Inferior parietal cortex (tissue), 1 donor: ENCODE measurements around the gene TTYH2.
"Not testable (repeated sequence)": the region's sequence is repeated elsewhere in the genome, so short reads cannot be mapped to it uniquely, and the experiment has no call there.

Source experiments
- DNase-seq: peaks from one replicate; pipeline ENCODE4 v3.0.0-alpha.2; 2016; ENCODE audit errors: extremely low spot score

TTYH2 gene

GRCh38 chr17:74259667-74260524 lies 46.5 kb downstream of the TTYH2 start:
- no peak for DNase-seq

- DNase-seq, result no peak
These were observed 47.1 kb downstream of the TTYH2 start for GRCh38 chr17:74260525-74260850.

GRCh38 chr17:74262601-74263000 lies 49.2 kb downstream of the TTYH2 start:
- no peak for DNase-seq

DNA sequence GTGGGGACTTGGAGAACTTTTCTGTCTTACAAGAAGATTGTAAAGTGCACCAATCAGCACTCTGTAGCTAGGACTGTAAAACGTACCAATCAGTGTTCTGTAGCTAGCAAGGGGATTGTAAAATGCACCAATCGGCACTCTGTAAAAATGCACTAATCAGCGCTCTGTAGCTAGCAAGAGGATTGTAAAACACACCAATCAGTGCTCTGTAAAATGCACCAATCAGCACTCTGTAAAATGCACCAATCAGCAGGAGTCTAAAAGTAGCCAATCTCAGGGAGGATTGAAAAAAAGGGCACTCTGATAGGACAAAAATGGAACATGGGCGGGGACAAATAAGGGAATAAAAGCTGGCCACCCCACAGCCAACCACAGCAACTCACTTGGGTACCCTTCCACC lies 53.7 kb downstream of the TTYH2 start:
- DNase-seq, result not testable (repeated sequence)

- no peak for DNase-seq
These were observed 54.2 kb downstream of the TTYH2 start for GRCh38 chr17:74267579-74267978.

- DNase-seq, result no peak
These were observed 54.7 kb downstream of the TTYH2 start for GRCh38 chr17:74267987-74268499.

DNA sequence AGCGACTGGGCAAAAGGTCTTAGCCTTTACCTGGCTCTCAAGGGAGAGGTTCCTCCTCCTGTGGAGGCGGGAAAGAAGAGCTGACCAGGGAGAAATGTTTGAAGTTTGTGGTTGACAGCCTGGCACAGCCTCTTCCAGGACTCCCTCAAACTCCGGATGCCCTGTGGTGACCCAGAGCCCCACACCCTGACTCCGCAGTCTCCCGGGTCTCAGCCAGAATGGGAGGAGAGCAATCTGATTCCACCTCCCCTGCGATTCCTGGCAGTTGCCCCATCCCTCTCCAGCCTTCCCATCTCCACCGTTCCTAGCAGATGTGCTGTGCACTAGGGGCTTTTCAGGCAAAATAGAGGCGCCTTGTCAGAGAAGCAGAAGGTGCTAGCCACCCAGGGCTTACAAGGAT lies 55.2 kb downstream of the TTYH2 start:
- DNase-seq, result no peak

DNA sequence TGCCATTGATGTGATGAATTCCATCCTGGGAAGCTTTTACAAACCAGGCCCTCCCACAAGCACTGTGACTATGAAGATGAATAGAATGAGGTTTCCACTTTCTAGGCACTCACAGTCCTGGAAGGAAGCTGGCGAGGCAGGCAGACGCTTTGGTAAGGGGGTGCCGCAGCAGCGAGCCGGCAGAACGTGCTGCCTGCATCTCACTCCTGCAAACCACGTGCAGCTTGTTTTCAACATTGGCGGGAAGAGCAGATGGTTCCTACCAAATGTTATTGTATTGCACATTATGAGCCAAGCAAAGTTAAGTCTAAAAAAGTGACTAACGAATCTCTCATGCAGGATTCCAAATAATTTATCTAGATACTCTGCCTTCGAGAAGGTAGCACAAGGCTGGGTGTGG lies 57.0 kb downstream of the TTYH2 start:
- no peak for DNase-seq

DNA sequence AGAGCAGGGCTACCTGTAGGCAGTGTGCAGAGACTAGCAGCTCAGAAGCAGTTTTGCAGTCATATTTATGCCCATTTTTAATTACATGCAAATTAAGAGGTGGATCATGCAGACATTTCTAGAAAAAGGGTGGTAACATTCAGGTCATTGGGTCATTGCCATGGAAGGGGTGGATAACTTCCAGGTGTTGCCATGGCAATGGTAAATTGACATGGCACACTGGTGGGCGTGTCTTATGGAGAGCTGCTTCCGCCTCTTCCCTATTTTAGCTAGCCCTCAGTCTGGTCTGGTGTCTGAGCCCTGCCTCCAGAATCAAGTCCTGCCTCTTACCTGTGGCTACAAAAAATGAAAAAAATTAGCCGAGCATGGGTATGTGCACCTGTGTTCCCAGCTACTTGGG lies 57.9 kb downstream of the TTYH2 start:
- no peak for DNase-seq

DNA sequence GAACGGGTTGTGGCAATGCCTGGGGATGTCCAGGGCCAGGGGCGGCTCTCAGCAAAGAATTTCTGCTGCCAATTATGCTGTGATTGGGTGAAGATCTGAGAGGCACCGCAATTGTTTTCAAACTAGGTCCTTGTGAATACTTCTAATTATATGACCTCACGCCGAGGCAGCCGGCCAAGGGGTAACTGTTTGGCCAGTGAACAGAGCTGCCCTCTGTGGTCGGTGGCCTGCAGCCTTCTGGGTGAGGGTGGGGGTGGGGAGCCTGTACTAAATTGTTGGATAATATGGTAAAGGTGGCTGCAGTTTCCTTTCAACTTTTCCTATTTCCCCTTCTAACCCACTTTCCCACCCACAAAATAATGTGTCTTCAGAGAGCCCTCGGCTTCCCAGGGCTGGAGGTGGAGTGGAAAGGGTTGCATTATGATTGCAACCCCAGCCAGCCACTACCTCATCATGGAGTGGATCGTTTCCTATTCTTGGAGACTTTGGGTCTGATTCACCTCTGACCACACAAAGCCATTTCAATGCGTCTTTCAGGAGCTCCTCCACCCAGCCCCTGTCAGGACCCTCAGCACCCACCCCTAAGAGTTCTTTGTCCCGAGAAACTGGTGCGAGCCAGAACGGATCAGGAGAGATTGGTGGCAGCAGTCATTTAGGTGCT lies 58.7 kb downstream of the TTYH2 start:
- DNase-seq, result peak; percentile 77

DNA sequence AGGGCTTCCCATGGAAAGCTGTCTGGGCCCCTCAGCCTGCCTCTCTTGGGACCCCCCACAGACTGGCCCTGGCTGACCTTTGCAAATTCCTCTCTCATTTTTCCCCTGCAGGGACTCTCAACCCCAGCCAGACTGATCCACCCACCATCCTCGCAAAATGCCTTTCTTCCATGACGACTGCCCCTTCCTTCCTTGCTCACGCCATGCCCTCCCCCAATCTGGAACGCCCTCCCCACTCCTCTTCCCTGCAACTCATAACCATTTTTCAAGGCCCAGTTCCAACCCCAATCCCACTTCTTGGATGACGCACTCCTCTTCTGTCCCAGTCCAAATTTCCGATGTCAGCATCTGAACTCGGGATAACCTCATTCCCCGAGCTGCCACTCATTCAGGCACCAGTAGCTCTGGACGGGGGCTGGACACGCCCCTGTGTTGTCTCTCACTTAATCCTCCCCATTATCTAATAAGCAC lies 59.4 kb downstream of the TTYH2 start:
- DNase-seq, result no peak

DNA sequence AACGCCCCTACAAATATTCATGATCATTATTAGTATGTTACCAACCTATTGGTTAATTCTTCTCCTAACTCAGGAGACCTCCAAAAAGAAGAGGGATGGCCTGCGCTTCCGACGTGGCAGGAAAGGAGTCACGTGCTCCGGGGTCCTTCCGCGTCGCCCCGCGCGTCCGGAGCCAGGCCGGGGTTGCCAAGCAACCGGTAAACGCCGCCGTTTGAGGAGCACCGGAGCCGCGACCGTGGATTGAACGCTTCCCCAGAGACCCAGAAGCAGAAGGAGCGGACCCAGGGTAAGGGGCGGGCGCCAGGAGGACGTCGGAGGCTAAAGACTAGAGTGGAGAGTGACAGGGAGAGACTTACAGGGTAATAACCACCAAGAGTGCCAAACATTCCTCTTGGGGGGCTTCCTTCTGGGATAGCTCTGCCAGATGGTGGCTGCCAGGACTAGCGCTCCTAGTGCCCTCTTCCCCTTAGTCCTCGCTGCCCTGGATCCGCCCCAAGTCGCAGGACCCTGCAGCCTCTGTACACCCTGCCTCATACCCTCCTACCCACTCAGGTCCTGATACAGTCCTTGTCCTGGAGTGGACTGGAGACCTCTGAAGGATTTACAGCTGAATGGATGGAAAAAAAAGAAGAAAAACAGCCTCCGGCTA lies 60.8 kb downstream of the TTYH2 start, which contains the start of gene DNAI2:
DNAI2 (plus strand) TSS at position 175 of the 649 bp plus-strand sequence. CDS start 7,584 bp downstream, outside the sequence.
- DNase-seq, result no peak

DNA sequence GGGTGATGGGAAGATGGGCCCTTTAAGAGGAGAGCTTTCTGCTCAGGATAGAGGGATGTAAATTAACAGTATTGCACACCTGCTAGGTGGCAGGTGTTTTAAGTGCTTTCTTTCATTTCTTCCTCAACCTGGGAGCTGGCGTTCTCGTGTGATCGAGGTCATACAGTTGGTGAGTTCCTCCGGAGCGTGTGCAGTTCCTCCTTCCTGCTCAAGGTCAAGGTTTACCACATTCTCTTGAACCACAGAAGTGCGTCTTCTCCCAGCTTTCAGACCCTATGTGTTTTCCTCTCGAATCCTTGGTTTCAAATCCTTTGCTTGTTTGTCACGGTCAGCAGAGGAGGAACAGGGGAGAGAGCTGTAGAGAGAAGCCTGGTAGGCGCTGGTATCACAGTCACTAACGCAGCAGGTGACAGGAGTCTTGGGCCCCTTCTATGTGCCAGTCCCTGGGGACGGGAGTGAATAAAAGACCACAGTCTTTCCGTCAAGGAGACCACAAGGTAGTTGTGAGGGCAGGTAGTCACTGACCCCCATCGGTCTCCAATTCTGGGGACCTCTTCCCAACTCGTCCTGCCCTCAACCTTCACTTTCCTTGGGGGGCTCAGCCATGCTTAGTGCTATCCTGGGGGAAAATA lies 61.5 kb downstream of the TTYH2 start:
- DNase-seq, result no peak

DNA sequence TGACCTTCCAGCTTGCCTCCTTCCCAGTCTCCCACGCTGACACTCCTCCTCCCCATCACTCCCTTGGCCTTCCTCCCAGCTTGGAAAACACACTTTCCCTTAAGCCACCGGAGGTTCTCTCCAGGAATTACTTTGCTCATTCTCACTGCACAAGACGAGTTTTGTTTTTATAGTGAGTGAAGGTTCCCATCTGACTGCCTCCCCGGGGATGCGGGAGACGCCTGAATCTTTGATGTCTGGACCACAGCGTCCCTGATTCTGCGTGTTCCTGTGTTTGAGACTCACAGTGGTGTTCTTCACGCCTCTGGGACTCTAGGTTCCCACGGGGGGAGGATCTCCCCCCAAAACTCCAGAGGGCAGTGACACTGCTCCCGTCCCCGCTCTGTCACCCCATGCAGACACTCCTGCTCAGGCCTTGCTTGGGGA lies 62.7 kb downstream of the TTYH2 start:
- peak; percentile 53 for DNase-seq

- peak; percentile 55 for DNase-seq
These were observed 63.2 kb downstream of the TTYH2 start for GRCh38 chr17:74276541-74277009.

DNA sequence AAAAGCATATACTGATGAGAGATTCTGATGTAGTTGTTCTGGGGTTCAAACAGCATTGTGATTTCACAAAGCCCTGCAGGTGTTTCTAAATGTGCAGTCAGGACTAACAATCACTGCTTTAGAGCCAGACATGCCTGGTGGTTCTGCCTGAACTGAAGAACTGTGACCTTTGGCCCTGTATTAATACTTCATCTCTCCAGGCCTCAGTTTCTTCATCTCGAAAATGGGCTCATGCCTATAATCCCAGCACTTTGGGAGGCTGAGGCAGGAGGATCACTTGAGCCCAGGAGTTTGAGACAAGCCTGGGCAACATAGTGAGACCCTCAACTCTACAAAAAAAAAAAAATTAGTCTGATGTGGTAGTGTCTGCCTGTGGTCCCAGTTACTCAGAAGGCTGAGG lies 64.6 kb downstream of the TTYH2 start:
- DNase-seq, result no peak

GRCh38 chr17:74279617-74280016 lies 66.2 kb downstream of the TTYH2 start:
- not testable (repeated sequence) for DNase-seq

DNA sequence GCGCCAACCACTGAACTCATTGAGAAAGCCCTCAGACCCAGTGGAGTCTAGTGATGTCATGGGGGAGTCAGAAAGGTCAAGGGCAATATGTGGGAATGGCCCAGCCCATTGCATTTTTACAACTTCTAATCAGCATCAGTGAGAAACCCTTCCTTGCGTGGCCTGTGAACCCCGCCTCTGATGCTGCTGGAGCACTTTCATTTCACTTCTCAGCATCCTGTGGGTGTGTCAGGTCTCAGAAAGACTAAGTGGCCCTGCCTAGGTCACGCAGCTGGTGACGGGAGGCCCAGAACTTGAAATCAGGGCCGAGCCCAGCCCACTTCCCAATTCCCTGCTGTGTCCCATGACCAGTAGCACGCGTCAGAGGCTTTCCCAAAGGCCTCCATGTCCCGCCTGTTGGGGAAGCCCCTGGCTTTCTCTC lies 66.7 kb downstream of the TTYH2 start:
- DNase-seq, result no peak

DNA sequence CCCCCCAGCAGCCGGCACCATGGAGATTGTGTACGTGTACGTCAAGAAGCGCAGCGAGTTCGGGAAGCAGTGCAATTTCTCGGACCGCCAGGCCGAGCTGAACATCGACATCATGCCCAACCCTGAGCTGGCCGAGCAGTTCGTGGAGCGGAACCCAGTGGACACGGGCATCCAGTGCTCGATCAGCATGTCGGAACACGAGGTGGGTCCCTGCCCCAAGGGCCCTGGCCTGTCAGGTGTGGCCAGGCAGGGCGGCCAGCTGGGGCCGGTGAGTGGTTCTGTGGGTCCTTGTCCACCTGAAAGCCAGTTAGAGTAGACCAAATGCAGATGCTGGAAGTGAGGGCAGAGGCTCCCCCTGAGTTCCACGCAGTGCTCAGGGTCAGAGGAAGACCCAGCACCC lies 68.4 kb downstream of the TTYH2 start:
- DNase-seq, result no peak

- DNase-seq, result not testable (repeated sequence)
These were observed 68.9 kb downstream of the TTYH2 start for GRCh38 chr17:74282274-74282586.

DNA sequence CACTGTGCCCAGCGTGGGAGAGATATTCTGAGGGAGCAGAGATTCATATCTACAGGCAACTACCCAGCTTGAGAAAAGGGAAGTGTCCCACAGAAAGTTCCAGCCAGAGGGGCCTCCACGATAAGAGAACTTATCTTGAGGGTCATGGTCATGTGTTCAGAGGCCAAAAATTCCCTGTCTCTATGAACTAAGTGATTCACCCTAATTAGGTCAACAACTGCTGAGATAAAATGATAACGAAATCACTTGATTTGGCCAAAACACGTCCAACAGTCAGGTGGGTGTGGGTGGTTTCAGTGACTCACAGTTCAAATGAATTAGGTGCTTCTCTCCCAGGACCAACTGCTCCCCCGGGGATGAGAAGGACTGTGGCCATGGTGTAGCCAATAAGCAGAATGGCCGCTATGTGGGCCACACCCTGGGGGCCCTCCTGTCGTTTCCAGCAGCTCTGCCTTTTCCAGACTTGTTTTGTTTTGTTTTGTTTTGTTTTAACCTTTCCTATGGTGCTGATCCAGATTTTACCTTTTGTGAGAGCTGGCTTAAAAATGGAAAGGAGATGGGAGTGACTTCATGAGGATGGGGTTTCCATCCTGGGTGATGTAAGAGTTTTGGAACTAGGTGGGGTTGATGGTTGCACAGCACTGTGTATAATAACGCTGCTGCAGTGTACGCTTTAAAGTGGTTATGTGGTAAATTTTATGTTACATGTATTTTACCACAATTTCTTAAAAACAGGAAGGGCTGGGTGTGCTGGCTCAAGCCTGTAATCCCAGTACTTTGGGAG lies 69.4 kb downstream of the TTYH2 start:
- DNase-seq, result no peak
